SU-DHL-6 (cell line): ENCODE results near the gene SPOCK3.

Source experiments
- H2AFZ ChIP-seq: fragments of 200-600 bp; sonication (generic); 2 replicates; pipeline ENCODE4 v1.6.1; 2014; ENCODE audit warnings: low read depth, mild to moderate bottlenecking, moderate library complexity, mixed read lengths, antibody characterized with exemption, low read length; ENCODE audit not compliant: severe bottlenecking
- H3F3A ChIP-seq: fragments of 200-600 bp; shearing (Covaris generic); 2 replicates; pipeline ENCODE4 v1.6.0; 2016; ENCODE audit warnings: antibody characterized with exemption, mild to moderate bottlenecking; ENCODE audit not compliant: insufficient read depth
- H3K27ac ChIP-seq: fragments of 200-600 bp; sonication (generic); 2 replicates; pipeline ENCODE4 v1.5.1; 2016; ENCODE audit warnings: low read depth, mild to moderate bottlenecking, low read length, moderate library complexity, mixed read lengths
- H3K27me3 ChIP-seq: fragments of 200-600 bp; sonication (generic), shearing (Covaris generic); 2 replicates; pipeline ENCODE4 v1.6.0; 2014; ENCODE audit warnings: mild to moderate bottlenecking, low read length
- H3K36me3 ChIP-seq: fragments of 200-600 bp; sonication (generic); 2 replicates; pipeline ENCODE4 v1.6.1; 2014; ENCODE audit warnings: mild to moderate bottlenecking, low read length, mixed read lengths
- H3K4me2 ChIP-seq: fragments of 300-600, 200-600 bp; shearing (Covaris generic), sonication (generic); 2 replicates; pipeline ENCODE4 v1.6.0; 2014; ENCODE audit warnings: low read length, low read depth, mild to moderate bottlenecking; ENCODE audit not compliant: poor library complexity, severe bottlenecking
- H3K4me3 ChIP-seq: fragments of 200-600 bp; sonication (generic); 2 replicates; pipeline ENCODE4 v1.5.1; 2014; ENCODE audit warnings: antibody characterized with exemption, low read length, mild to moderate bottlenecking, mixed read lengths; ENCODE audit not compliant: insufficient read depth, poor library complexity, severe bottlenecking
- H3K79me2 ChIP-seq: fragments of 200-600 bp; sonication (generic); 2 replicates; pipeline ENCODE4 v1.6.1; 2014; ENCODE audit warnings: mild to moderate bottlenecking, low read length, moderate library complexity; ENCODE audit not compliant: insufficient read depth
- H3K9ac ChIP-seq: fragments of 200-600 bp; sonication (generic); 2 replicates; pipeline ENCODE4 v1.7.0; 2014; ENCODE audit warnings: mild to moderate bottlenecking, low read length
- H3K9me2 ChIP-seq: fragments of 200-600 bp; sonication (generic); replicated peaks from 2 replicates; pipeline ENCODE4 v1.6.1; 2014; ENCODE audit warnings: low read length; ENCODE audit not compliant: insufficient read depth
- H3K9me3 ChIP-seq: fragments of 200-600 bp; sonication (generic); 2 replicates; pipeline ENCODE4 v1.6.1; 2014; ENCODE audit warnings: low read length, mixed read lengths; ENCODE audit not compliant: insufficient read depth
- H4K20me1 ChIP-seq: fragments of 200-600 bp; sonication (generic); 2 replicates; pipeline ENCODE4 v1.6.1; 2014; ENCODE audit warnings: low read depth, mild to moderate bottlenecking, antibody characterized with exemption, low read length, moderate library complexity, mixed read lengths
- CTCF ChIP-seq: fragments of 200-600 bp; sonication (generic); IDR thresholded peaks from one replicate; pipeline ENCODE4 v1.5.1; 2017; ENCODE audit warnings: antibody characterized with exemption, mild to moderate bottlenecking, low read length, moderate library complexity; ENCODE audit not compliant: insufficient read depth, poor library complexity, severe bottlenecking
- EZH2phosphoT487 ChIP-seq: fragments of 200-600 bp; sonication (generic), shearing (Covaris generic); conservative IDR thresholded peaks from 2 replicates; pipeline ENCODE4 v1.6.1; 2018; ENCODE audit warnings: mild to moderate bottlenecking, antibody characterized with exemption, low read length, moderate library complexity, mixed read lengths

SPOCK3 gene

GRCh38 chr4:166957451-166957850 is 276.8 kb downstream of the SPOCK3 start:
- Histone ChIP-seq H3K27me3 (no peaks in the 10 kb centered on the region), H3K9ac (no peak overlapping the region), H3K9me3 (peaks cover 9% of the 10 kb centered on the region; the same call in 1 of the 2 replicates), H3K79me2 (no peaks in the 10 kb centered on the region), H2AFZ (no peak overlapping the region), H3K27ac (no peak overlapping the region), H3K4me2 (no peak overlapping the region), H3K36me3 (no peaks in the 10 kb centered on the region), H4K20me1 (no peaks in the 10 kb centered on the region), H3K4me3 (no peak overlapping the region), H3F3A (no peaks in the 10 kb centered on the region), H3K9me2 (no peaks in the 10 kb centered on the region)
- TF ChIP-seq EZH2phosphoT487: no peak
- TF ChIP-seq CTCF: no peak

- no peak overlapping the region for H3K9ac ChIP-seq
- H3F3A ChIP-seq: no peaks in the 10 kb centered on the region
- no peaks in the 10 kb centered on the region for H4K20me1 ChIP-seq
- H2AFZ ChIP-seq: no peak overlapping the region
- no peaks in the 10 kb centered on the region for H3K9me2 ChIP-seq
- no peak overlapping the region for H3K4me3 ChIP-seq
- H3K9me3 ChIP-seq: peaks cover 9% of the 10 kb centered on the region; the same call in 1 of the 2 replicates
- no peaks in the 10 kb centered on the region for H3K79me2 ChIP-seq
- H3K27ac ChIP-seq: no peak overlapping the region
- H3K36me3 ChIP-seq: no peaks in the 10 kb centered on the region
- TF ChIP-seq EZH2phosphoT487 (no peak), CTCF (no peak)
- H3K4me2 ChIP-seq: no peak overlapping the region
- no peaks in the 10 kb centered on the region for H3K27me3 ChIP-seq
Measured at GRCh38 chr4:166956484-166956883, 277.8 kb downstream of the SPOCK3 start.

GRCh38 chr4:166941629-166942028 is 292.7 kb downstream of the SPOCK3 start:
- no peak overlapping the region for H3K27ac ChIP-seq
- H3K79me2 ChIP-seq: no peaks in the 10 kb centered on the region
- peaks cover 2% of the 10 kb centered on the region; the same call in 1 of the 2 replicates for H3K36me3 ChIP-seq
- no peaks in the 10 kb centered on the region; the same call in 1 of the 2 replicates for H3F3A ChIP-seq
- no peaks in the 10 kb centered on the region for H3K27me3 ChIP-seq
- no peak for TF ChIP-seq CTCF
- no peak for TF ChIP-seq EZH2phosphoT487
- no peaks in the 10 kb centered on the region for H3K9me2 ChIP-seq
- no peak overlapping the region for H3K9ac ChIP-seq
- no peak overlapping the region for H3K4me3 ChIP-seq
- H3K4me2 ChIP-seq: no peak overlapping the region
- peak overlapping the region; percentile 46 for H2AFZ ChIP-seq
- H3K9me3 ChIP-seq: no peaks in the 10 kb centered on the region
- no peaks in the 10 kb centered on the region for H4K20me1 ChIP-seq
